H9 (cell line): ENCODE measurements around the gene ARHGEF33. TPM values are rescaled to one million over a fixed set of nuclear protein-coding genes. Genes with fewer than 3 reads are reported as not detected.

Source experiments
- DNase-seq: peaks from one replicate; pipeline ENCODE4 v3.0.0-alpha.2; 2017
- H2AFZ ChIP-seq: one replicate; pipeline ENCODE4 v1.6.1; 2013; ENCODE audit warnings: mild to moderate bottlenecking, low read length, control low read depth, moderate library complexity
- H2AK5ac ChIP-seq: 2 replicates; pipeline ENCODE4 v1.6.1; 2013; ENCODE audit warnings: low read length, control low read depth, mixed read lengths; ENCODE audit not compliant: insufficient read length
- H2BK120ac ChIP-seq: one replicate; pipeline ENCODE4 v1.6.1; 2013; ENCODE audit warnings: low read depth, mild to moderate bottlenecking, low read length, control low read depth, inconsistent platforms; ENCODE audit not compliant: poor library complexity, severe bottlenecking
- H2BK12ac ChIP-seq: 2 replicates; pipeline ENCODE4 v1.6.1; 2013; ENCODE audit warnings: low read length, control low read depth, mixed read lengths, low read depth; ENCODE audit not compliant: insufficient read length
- H2BK15ac ChIP-seq: 2 replicates; pipeline ENCODE4 v1.6.1; 2013; ENCODE audit warnings: low read depth, low read length, control low read depth
- H2BK20ac ChIP-seq: one replicate; pipeline ENCODE4 v1.6.1; 2013; ENCODE audit warnings: low read depth, mild to moderate bottlenecking, low read length, control low read depth, inconsistent platforms; ENCODE audit not compliant: poor library complexity, severe bottlenecking
- H2BK5ac ChIP-seq: 2 replicates; pipeline ENCODE4 v1.6.1; 2013; ENCODE audit warnings: low read length, control low read depth, mixed read lengths; ENCODE audit not compliant: insufficient read length
- H3K14ac ChIP-seq: 2 replicates; pipeline ENCODE4 v1.6.1; 2013; ENCODE audit warnings: low read length, control low read depth; ENCODE audit not compliant: insufficient read depth
- H3K18ac ChIP-seq: 2 replicates; pipeline ENCODE4 v1.6.1; 2013; ENCODE audit warnings: low read depth, mild to moderate bottlenecking, mixed read lengths, low read length, control low read depth; ENCODE audit not compliant: insufficient read length
- H3K23ac ChIP-seq: 2 replicates; pipeline ENCODE4 v1.6.1; 2013; ENCODE audit warnings: low read length, control low read depth, mixed read lengths, low read depth; ENCODE audit not compliant: insufficient read length
- H3K23me2 ChIP-seq: 2 replicates; pipeline ENCODE4 v1.6.1; 2013; ENCODE audit warnings: low read depth, mild to moderate bottlenecking, mixed read lengths, low read length, control low read depth; ENCODE audit not compliant: insufficient read length, poor library complexity, severe bottlenecking
- H3K27ac ChIP-seq: 2 replicates; pipeline ENCODE4 v1.5.1; 2013; ENCODE audit warnings: low read length, control low read depth, mixed read lengths, low read depth; ENCODE audit not compliant: insufficient read length
- H3K27me3 ChIP-seq: 2 replicates; pipeline ENCODE4 v1.6.1; 2013; ENCODE audit warnings: low read length, control low read depth, inconsistent platforms; ENCODE audit not compliant: insufficient read depth
- H3K4ac ChIP-seq: 2 replicates; pipeline ENCODE4 v1.6.1; 2013; ENCODE audit warnings: low read depth, mild to moderate bottlenecking, control low read depth, inconsistent platforms, low read length, moderate library complexity
- H3K4me1 ChIP-seq: 2 replicates; pipeline ENCODE4 v1.6.1; 2013; ENCODE audit warnings: low read length, control low read depth, inconsistent platforms; ENCODE audit not compliant: insufficient read depth
- H3K4me2 ChIP-seq: 2 replicates; pipeline ENCODE4 v1.6.1; 2013; ENCODE audit warnings: low read length, control low read depth, mixed read lengths; ENCODE audit not compliant: insufficient read length, insufficient read depth
- H3K56ac ChIP-seq: 2 replicates; pipeline ENCODE4 v1.6.1; 2013; ENCODE audit warnings: low read depth, mild to moderate bottlenecking, mixed read lengths, low read length, control low read depth; ENCODE audit not compliant: insufficient read length
- H3K79me1 ChIP-seq: 2 replicates; pipeline ENCODE4 v1.6.1; 2013; ENCODE audit warnings: low read depth, mild to moderate bottlenecking, moderate library complexity, low read length, control low read depth, inconsistent platforms; ENCODE audit not compliant: insufficient read depth, poor library complexity, severe bottlenecking
- H3K79me2 ChIP-seq: 2 replicates; pipeline ENCODE4 v1.6.1; 2013; ENCODE audit warnings: low read length, control low read depth, inconsistent platforms; ENCODE audit not compliant: insufficient read depth
- H3K9ac ChIP-seq: 2 replicates; pipeline ENCODE4 v1.6.1; 2013; ENCODE audit warnings: low read length, control low read depth, mixed read lengths; ENCODE audit not compliant: insufficient read length; ENCODE audit errors: extremely low read depth
- H3K9me3 ChIP-seq: one replicate; pipeline ENCODE4 v1.6.1; 2013; ENCODE audit warnings: low read depth, low read length, inconsistent platforms; ENCODE audit not compliant: control insufficient read depth
- H3T11ph ChIP-seq: one replicate; pipeline ENCODE4 v1.6.1; 2013; ENCODE audit warnings: mild to moderate bottlenecking, low read length, control low read depth, inconsistent platforms
- H4K20me1 ChIP-seq: one replicate; pipeline ENCODE4 v1.6.1; 2013; ENCODE audit not compliant: control insufficient read depth, insufficient read length, insufficient read depth
- H4K5ac ChIP-seq: 2 replicates; pipeline ENCODE4 v1.6.1; 2013; ENCODE audit warnings: low read depth, mild to moderate bottlenecking, mixed read lengths, low read length, control low read depth; ENCODE audit not compliant: insufficient read length
- H4K8ac ChIP-seq: replicated peaks from 2 replicates; pipeline ENCODE4 v1.6.1; 2013; ENCODE audit warnings: low read length, control low read depth, mixed read lengths, low read depth; ENCODE audit not compliant: insufficient read length
- H4K91ac ChIP-seq: 2 replicates; pipeline ENCODE4 v1.6.1; 2013; ENCODE audit warnings: low read depth, mild to moderate bottlenecking, moderate library complexity, mixed read lengths, low read length, control low read depth; ENCODE audit not compliant: insufficient read length
- H3K27ac Mint-ChIP-seq, 3 experiments: 2 replicates in 2 of 3; 3 replicates in 1 of 3; pipeline ENCODE4 v1.8.0; 2020 to 2021; ENCODE audit warnings: mixed read lengths in 3 of 3, mild to moderate bottlenecking in 1 of 3, moderate library complexity in 1 of 3
- H3K27me3 Mint-ChIP-seq: 2 replicates; pipeline ENCODE4 v1.8.0; 2021; ENCODE audit warnings: low read depth, mild to moderate bottlenecking, moderate library complexity, mixed read lengths
- H3K36me3 Mint-ChIP-seq, 3 experiments: 2 replicates in 2 of 3; 3 replicates in 1 of 3; pipeline ENCODE4 v1.8.0; 2020 to 2021; ENCODE audit warnings: low read depth in 3 of 3, mixed read lengths in 3 of 3; ENCODE audit not compliant: insufficient read depth in 1 of 3
- H3K4me1 Mint-ChIP-seq, 2 experiments: 2 replicates each; pipeline ENCODE4 v1.8.0; 2020; ENCODE audit warnings: mixed read lengths in 2 of 2
- H3K4me3 Mint-ChIP-seq, 2 experiments: 2 replicates in 1 of 2; 3 replicates in 1 of 2; pipeline ENCODE4 v1.8.0; 2020 to 2021; ENCODE audit warnings: mild to moderate bottlenecking in 2 of 2, mixed read lengths in 2 of 2, moderate library complexity in 1 of 2
- H3K9me3 Mint-ChIP-seq, 2 experiments: 2 replicates in 1 of 2; 3 replicates in 1 of 2; pipeline ENCODE4 v1.8.0; 2020; ENCODE audit warnings: mild to moderate bottlenecking in 2 of 2, mixed read lengths in 2 of 2, moderate library complexity in 1 of 2
- CTCF ChIP-seq: fragments of 200-600 bp; sonication (generic); conservative IDR thresholded peaks from 3 replicates; pipeline ENCODE4 v1.8.0; 2021; ENCODE audit warnings: antibody characterized with exemption, mild to moderate bottlenecking
- WGBS: extraction: QIAGEN DNeasy Blood & Tissue Kit; methylation state at CpG from one replicate; pipeline ENCODE4 v1.1.7; 2013; ENCODE audit warnings: missing lambda C conversion rate, low lambda C conversion rate, mixed read lengths; ENCODE audit not compliant: insufficient read length; ENCODE audit errors: extremely low coverage; 5-methylcytosine and 5-hydroxymethylcytosine counted together
- total RNA-seq: library from RNA; stranded (reverse); gene quantifications from 2 replicates; pipeline ENCODE4 v1.2.1, GENCODE V29; 2021

The ARHGEF33 gene
- total RNA-seq, 1 experiment from 2014 or later: 0.92 TPM

GRCh38 chr2:38971377-38971776 lies 81.7 kb downstream of the ARHGEF33 start:
- Histone ChIP-seq H2BK5ac (no peak overlapping the region), H3K4ac (no peak overlapping the region), H4K20me1 (no peaks in the 10 kb centered on the region), H2AFZ (no peak overlapping the region), H3K79me2 (no peaks in the 10 kb centered on the region), H2BK20ac (no peak overlapping the region), H2BK120ac (no peak overlapping the region), H2AK5ac (no peak overlapping the region), H3K9me3 (no peaks in the 10 kb centered on the region), H4K91ac (no peak overlapping the region), H3K27ac (no peak overlapping the region), H3T11ph (no peak overlapping the region), H3K23me2 (no peaks in the 10 kb centered on the region), H3K9ac (no peak overlapping the region), H3K23ac (no peak overlapping the region), H3K18ac (no peak overlapping the region), H2BK15ac (no peak overlapping the region), H3K4me1 (peaks cover 8% of the 10 kb centered on the region), H2BK12ac (no peak overlapping the region), H3K27me3 (no peaks in the 10 kb centered on the region), H3K4me2 (no peak overlapping the region), H3K56ac (no peak overlapping the region), H3K79me1 (no peaks in the 10 kb centered on the region), H4K8ac (no peak overlapping the region), H4K5ac (no peak overlapping the region), H3K14ac (no peak overlapping the region)
- no peak for TF ChIP-seq CTCF
- DNase-seq: no peak
- no peak overlapping the region for H3K4me3 Mint-ChIP-seq
- 0 out of 7 replicates have a peak overlapping the region, but pooled peaks of 1 of the 3 experiments have one; percentile 27 for H3K27ac Mint-ChIP-seq
- H3K4me1 Mint-ChIP-seq: peaks cover 11 to 14% of the 10 kb centered on the region in 2 experiments
- WGBS: no CpG with 5 or more reads among the region's 4 CpGs
- no peaks in the 10 kb centered on the region for H3K9me3 Mint-ChIP-seq
- no peaks in the 10 kb centered on the region for H3K36me3 Mint-ChIP-seq
- H3K27me3 Mint-ChIP-seq: no peaks in the 10 kb centered on the region
